Ishikawa (cell line): Measurements from ENCODE around the gene TUBGCP2.

Source experiments
- CEBPB ChIP-seq: IDR thresholded peaks from 2 replicates; pipeline ENCODE4 v1.6.1; 2012
- RAD21 ChIP-seq: IDR thresholded peaks from 2 replicates; pipeline ENCODE4 v1.6.1; 2012; ENCODE audit warnings: low read depth
- REST ChIP-seq: IDR thresholded peaks from 2 replicates; pipeline ENCODE4 v1.6.1; 2012; ENCODE audit warnings: low read depth, mild to moderate bottlenecking

- no peak for TF ChIP-seq CEBPB
- no peak for TF ChIP-seq RAD21
- no peak for TF ChIP-seq REST
Measured at GRCh38 chr10:133273534-133274143, 35.0 kb downstream of the TUBGCP2 start.
